ENCODE data around the gene ARHGEF17. TPM values are rescaled to one million over a fixed set of nuclear protein-coding genes. Genes with fewer than 3 reads are reported as not detected.

Gene ARHGEF17
- total and polyA plus RNA-seq, 2 of the 8 experiments (the other 6 are each of a cell fraction or from before 2014, with no cell fraction given), result 11.3 to 14.6 TPM

GRCh38 chr11:73307323-73308002, 613 bp upstream of the ARHGEF17 start (continued):
- TF ChIP-seq RAD21 (IDR thresholded peaks at IDR 0.05 in 1 of 2, conservative IDR thresholded peaks at IDR 0.05 in 1 of 2; ENCODE audit: low read depth in 2 of 2, low read length in 2 of 2) (peak; percentile 80 to 88), ATF3 (IDR thresholded peaks at IDR 0.05; ENCODE audit: insufficient read depth, low read depth, low read length) (no peak), TCF12 (IDR thresholded peaks at IDR 0.05; ENCODE audit: low read depth, low read length) (0 out of 2 replicates have a peak, but pooled peaks have one; percentile 64), SAP30 (IDR thresholded peaks at IDR 0.05; ENCODE audit: insufficient read depth, insufficient replicate concordance, low read length) (peak; percentile 41), KDM5A (IDR thresholded peaks at IDR 0.05; ENCODE audit: low read length) (0 out of 2 replicates have a peak, but pooled peaks have one; percentile 25), CEBPB (IDR thresholded peaks at IDR 0.05; ENCODE audit: low read depth, low read length) (peak; percentile 50; the same call in 1 of the 2 replicates), NANOG (IDR thresholded peaks at IDR 0.05; ENCODE audit: insufficient read depth, low read depth, low read length, poor library complexity, severe bottlenecking) (no peak), JUND (IDR thresholded peaks at IDR 0.05; ENCODE audit: low read length) (no peak), ATF2 (IDR thresholded peaks at IDR 0.05; ENCODE audit: low read length) (no peak), RBBP5 (IDR thresholded peaks at IDR 0.05; ENCODE audit: borderline replicate concordance, low read depth, low read length) (0 out of 2 replicates have a peak, but pooled peaks have one; percentile 33), ZNF274 (IDR thresholded peaks at IDR 0.05; ENCODE audit: borderline replicate concordance, extremely low read depth, low read length) (no peak), SP2 (IDR thresholded peaks at IDR 0.05; ENCODE audit: low read length) (no peak), EGR1 (IDR thresholded peaks at IDR 0.05; ENCODE audit: borderline replicate concordance, low read depth, low read length) (no peak), JUN (IDR thresholded peaks at IDR 0.05; ENCODE audit: low read depth, low read length) (no peak)

All from H1 (cell line).